Lung (tissue), 12 donors: ENCODE measurements around the gene ROCK2. TPM values are rescaled to one million over a fixed set of nuclear protein-coding genes. Genes with fewer than 3 reads are reported as not detected.
A peak's percentile ranks its signal among the peaks of the same experiment; 100 is the strongest.

ENCODE experiments used
- ATAC-seq: fragments of 200-7000 bp; cut with Tn5 transposase; one replicate; pipeline ENCODE4 v1.9.1; 2020; ENCODE audit warnings: moderate number of reproducible peaks; ENCODE audit not compliant: insufficient read depth, low FRiP score
- DNase-seq, 3 donors: peaks; one replicate each; pipeline ENCODE4 v3.0.0-alpha.2; 2013 to 2017
- H3K27ac ChIP-seq, 2 donors: one replicate each; pipeline ENCODE4 v1.5.1; 2013; ENCODE audit warnings: mild to moderate bottlenecking in 2 of 2, moderate library complexity in 2 of 2, control low read depth in 1 of 2, inconsistent platforms in 1 of 2, low read depth in 1 of 2, low read length in 1 of 2
- H3K27me3 ChIP-seq, 3 donors: one replicate each; pipeline ENCODE4 v1.5.1; 2013; ENCODE audit warnings: low read length in 2 of 3; ENCODE audit not compliant: control insufficient read depth in 3 of 3, insufficient read depth in 3 of 3
- H3K36me3 ChIP-seq, 4 donors: one replicate each; pipeline ENCODE4 v1.5.1; 2013; ENCODE audit warnings: low read length in 4 of 4, mild to moderate bottlenecking in 1 of 4, moderate library complexity in 1 of 4; ENCODE audit not compliant: control insufficient read depth in 4 of 4, insufficient read depth in 4 of 4
- H3K4me1 ChIP-seq, 5 donors: one replicate each; pipeline ENCODE4 v1.5.1; 2013; ENCODE audit warnings: low read length in 5 of 5, mild to moderate bottlenecking in 2 of 5, moderate library complexity in 1 of 5; ENCODE audit not compliant: control insufficient read depth in 5 of 5, insufficient read depth in 5 of 5
- H3K4me3 ChIP-seq: one replicate; pipeline ENCODE4 v1.5.1; 2013; ENCODE audit warnings: mild to moderate bottlenecking, control low read depth, moderate library complexity
- H3K9ac ChIP-seq, 2 donors: one replicate each; pipeline ENCODE4 v1.5.1; 2013; ENCODE audit warnings: low read length in 2 of 2, control low read depth in 1 of 2; ENCODE audit not compliant: insufficient read depth in 1 of 2
- H3K9me3 ChIP-seq, 4 donors: one replicate each; pipeline ENCODE4 v1.5.1; 2013; ENCODE audit warnings: low read length in 3 of 4, mild to moderate bottlenecking in 1 of 4, moderate library complexity in 1 of 4; ENCODE audit not compliant: control insufficient read depth in 4 of 4, insufficient read depth in 3 of 4
- CTCF ChIP-seq: IDR thresholded peaks from 2 replicates; pipeline ENCODE4 v1.5.1; 2012; ENCODE audit warnings: mild to moderate bottlenecking; ENCODE audit errors: control extremely low read depth, extremely low read depth
- WGBS, 2 donors: extraction: QIAGEN DNeasy Blood & Tissue Kit; methylation state at CpG; one replicate each; pipeline ENCODE4 v1.1.7; 2013; 5-methylcytosine and 5-hydroxymethylcytosine counted together
- polyA plus RNA-seq, 2 donors: library from polyadenylated mRNA; stranded (reverse); fragments of 200-250 nt; gene quantifications; one replicate each; pipeline ENCODE4 v1.2.1, GENCODE V29; 2013
- total RNA-seq, 2 donors: library from RNA; depleted of rRNA in 1 of 2; stranded (reverse); fragments of >200 nt in 1 of 2; gene quantifications; one replicate each; pipeline ENCODE4 v1.2.1, GENCODE V29; 2014 to 2021
- donor health status: control.
- donor health status: control.
- donor health status: Bipolar disorder and iron deficiency.
- donor health status: healthy.
- donor health status: DM: yes; HTN: yes; CAD: no.

ROCK2 gene
- total and polyA plus RNA-seq, 4 donors = 8.0 to 103 (median 28.7) TPM

DNA sequence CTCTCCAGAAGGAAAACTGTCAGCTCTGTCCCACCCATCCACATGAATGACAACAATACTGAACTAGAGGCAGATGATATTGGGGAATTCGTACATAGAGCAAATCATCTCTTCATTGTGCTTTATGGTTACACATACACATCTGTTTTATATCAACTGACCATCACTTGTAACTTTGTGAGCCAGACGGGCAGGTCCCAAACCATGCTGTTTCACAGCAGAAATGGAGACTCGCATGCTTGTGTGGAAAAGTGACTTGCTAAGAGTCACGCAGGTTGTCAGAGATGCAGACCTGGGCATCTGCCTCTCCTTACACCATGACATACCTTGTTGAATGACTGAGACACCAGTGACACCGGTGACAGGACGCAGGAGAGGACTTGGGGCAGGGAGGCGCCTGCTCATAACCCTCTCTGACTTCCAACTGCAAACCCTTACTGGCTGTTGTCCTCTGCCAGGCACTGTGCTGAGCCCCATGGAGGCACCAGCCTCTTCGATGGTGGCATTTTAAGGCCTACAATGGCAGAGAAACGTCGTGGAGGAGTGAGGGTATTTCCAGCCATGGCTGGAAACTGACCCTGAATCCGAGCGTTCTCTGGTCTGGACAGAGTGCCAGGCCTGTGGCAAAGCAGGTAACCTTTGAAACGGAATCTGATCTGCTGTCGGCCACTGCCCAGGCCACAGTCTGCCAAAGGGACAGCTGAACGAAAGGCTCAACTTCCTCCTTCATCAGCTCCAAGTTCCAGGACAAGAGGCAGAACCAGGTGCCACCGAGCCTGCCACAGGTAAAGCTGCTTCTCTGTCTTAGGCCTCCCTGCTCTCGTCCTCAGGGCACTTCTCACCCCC is 26.9 kb upstream of the ROCK2 start:
- DNase-seq = no peak
- Histone ChIP-seq H3K27me3 (no peaks in the 10 kb centered on the region), H3K9ac (no peak overlapping the region), H3K9me3 (no peaks in the 10 kb centered on the region), H3K4me3 (no peak overlapping the region), H3K4me1 (peaks cover 0 to 47% (median 20%) of the 10 kb centered on the region in 5 donors), H3K27ac (peak overlapping the region in 1 of 2 donors; percentile 32), H3K36me3 (no peaks in the 10 kb centered on the region)
- 94 to 95% methylated on average over 17 of the region's 17 CpGs for WGBS, 2 donors
- no peak for ATAC-seq
- TF ChIP-seq CTCF = no peak

DNA sequence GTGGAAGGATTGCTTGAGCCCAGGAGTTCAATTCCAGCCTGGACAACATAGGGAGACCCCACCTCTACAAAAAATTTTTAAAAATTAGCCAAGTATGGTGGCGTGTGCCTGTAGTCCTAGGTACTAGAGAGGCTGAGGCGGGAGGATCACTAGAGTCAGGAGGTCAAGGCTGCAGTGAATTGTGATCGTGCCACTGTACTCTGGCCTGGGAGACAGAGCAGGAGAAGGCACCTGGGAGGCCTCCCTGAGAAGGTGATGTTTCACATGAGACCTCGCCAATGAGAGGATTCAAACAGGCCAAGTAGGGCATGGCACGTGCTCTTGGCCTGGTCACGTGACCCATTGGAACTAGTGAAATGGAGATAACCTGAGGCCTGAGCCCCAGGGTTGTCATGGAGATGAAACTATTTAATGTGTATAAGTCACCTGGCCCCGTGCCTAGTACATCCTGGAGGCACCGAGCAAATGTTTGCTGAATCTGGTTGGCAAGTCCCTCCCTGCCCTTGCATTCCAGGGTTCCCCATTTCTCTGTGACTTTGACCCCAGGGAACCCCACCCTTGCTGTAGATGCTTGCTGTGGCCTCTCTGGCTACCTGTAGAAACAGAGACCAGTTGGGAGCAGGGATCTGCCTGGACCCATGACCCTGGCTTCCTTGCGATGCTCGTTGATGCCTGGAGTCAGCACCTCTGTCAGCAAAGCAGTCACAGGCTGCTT is 26.1 kb upstream of the ROCK2 start:
- Histone ChIP-seq H3K4me3 (no peak overlapping the region), H3K9ac (no peak overlapping the region), H3K27ac (peak overlapping the region in 1 of 2 donors; percentile 32), H3K27me3 (no peaks in the 10 kb centered on the region), H3K36me3 (no peaks in the 10 kb centered on the region), H3K9me3 (no peaks in the 10 kb centered on the region), H3K4me1 (peaks cover 0 to 42% (median 23%) of the 10 kb centered on the region in 5 donors)
- peak; percentile 49 to 72 (median 65) for DNase-seq
- no peak for TF ChIP-seq CTCF
- WGBS, 2 donors = 78 to 86% methylated on average over 10 of the region's 10 CpGs
- ATAC-seq = no peak

- H3K9me3 ChIP-seq = no peaks in the 10 kb centered on the region
- no peak for ATAC-seq
- no peaks in the 10 kb centered on the region for H3K36me3 ChIP-seq
- TF ChIP-seq CTCF = no peak
- H3K4me1 ChIP-seq = peaks cover 0 to 22% (median 15%) of the 10 kb centered on the region in 5 donors
- peak overlapping the region in 1 of 2 donors; percentile 70 for H3K27ac ChIP-seq
- H3K4me3 ChIP-seq = no peak overlapping the region
- no peaks in the 10 kb centered on the region for H3K27me3 ChIP-seq
- peak in 2 of 3 donors; percentile 62 to 66 for DNase-seq
- H3K9ac ChIP-seq = no peak overlapping the region
- 46 to 56% methylated on average over 10 of the region's 10 CpGs for WGBS, 2 donors
Measured at GRCh38 chr2:11368059-11368572, 23.7 kb upstream of the ROCK2 start.
